ENCODE data around the gene NEK8. TPM values are rescaled to one million over a fixed set of nuclear protein-coding genes. Genes with fewer than 3 reads are reported as not detected.
A peak's percentile ranks its signal among the peaks of the same experiment; 100 is the strongest.

Gene NEK8
- total and polyA plus RNA-seq, 4 donors: 1.5 to 5.0 (median 3.2) TPM

DNA sequence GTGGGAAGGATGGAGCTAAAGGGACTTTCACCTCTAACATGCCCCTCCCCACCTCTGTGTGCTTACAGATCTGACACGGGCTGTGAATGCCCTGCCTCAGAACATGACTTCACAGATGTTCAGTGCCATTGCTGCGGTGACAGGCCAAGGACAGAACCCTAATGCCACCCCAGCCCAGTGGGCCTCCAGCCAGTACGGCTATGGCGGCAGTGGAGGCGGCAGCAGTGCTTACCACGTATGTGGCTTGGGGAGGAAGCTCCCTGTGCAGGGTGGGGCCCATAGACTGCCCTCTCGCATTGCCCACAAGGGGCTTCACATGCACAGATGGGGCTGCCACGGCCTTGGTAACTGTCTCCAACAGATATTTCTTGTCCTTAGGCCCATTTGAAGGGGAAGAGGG is 28.3 kb upstream of the NEK8 start:
- 92% methylated on average over 8 of the region's 8 CpGs for WGBS (ENCODE audit: insufficient coverage)
- Histone ChIP-seq H3K4me1 (ENCODE audit: control insufficient read depth, insufficient read depth, low read length) (peaks cover 55% of the 10 kb centered on the region), H3K27ac (ENCODE audit: low read depth, low read length) (no peak overlapping the region), H3K27me3 (ENCODE audit: control insufficient read depth, insufficient read depth, low read length) (no peaks in the 10 kb centered on the region), H3K4me3 (ENCODE audit: low read depth, low read length) (no peak overlapping the region), H3K36me3 (ENCODE audit: control insufficient read depth, insufficient read depth, low read length) (peaks cover 98% of the 10 kb centered on the region), H3K9me3 (ENCODE audit: control insufficient read depth, insufficient read depth, low read length) (no peaks in the 10 kb centered on the region)
- no peak for DNase-seq (ENCODE audit: low read depth in 4 of 6, low spot score in 6 of 6)

DNA sequence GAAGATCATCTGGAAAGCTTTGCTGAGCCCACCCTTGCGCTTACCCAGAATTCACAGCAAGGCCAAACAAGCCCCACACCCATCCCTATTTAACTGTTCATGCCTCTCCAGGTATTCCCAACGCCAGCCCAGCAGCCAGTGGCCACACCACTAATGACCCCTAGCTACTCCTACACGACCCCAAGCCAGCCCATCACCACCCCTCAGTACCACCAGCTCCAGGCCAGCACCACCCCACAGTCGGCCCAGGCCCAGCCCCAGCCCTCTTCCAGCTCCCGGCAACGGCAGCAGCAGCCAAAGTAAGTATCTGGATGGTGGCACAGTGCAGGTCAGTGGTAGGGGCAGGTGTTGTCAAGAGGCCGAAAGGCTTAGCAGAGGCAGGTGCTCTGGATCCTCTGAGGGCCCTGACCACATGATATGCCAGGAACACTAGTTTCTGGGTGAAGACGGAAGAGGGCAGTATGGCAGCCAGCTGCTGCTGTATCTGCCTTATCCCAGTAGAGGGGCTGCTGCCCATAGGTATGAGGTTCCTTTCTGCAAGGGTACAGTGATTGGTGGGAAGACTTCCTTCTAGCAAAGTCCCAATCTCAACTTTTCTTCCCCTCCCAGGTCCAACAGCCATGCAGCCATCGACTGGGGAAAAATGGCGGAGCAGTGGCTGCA is 27.6 kb upstream of the NEK8 start:
- WGBS (ENCODE audit: insufficient coverage): 95% methylated on average over 8 of the region's 10 CpGs
- H3K9me3 ChIP-seq (ENCODE audit: control insufficient read depth, insufficient read depth, low read length): no peaks in the 10 kb centered on the region
- peaks cover 49% of the 10 kb centered on the region for H3K4me1 ChIP-seq (ENCODE audit: control insufficient read depth, insufficient read depth, low read length)
- H3K4me3 ChIP-seq (ENCODE audit: low read depth, low read length): no peak overlapping the region
- no peak for DNase-seq (ENCODE audit: low read depth in 4 of 6, low spot score in 6 of 6)
- peak overlapping the region; percentile 91 for H3K27ac ChIP-seq (ENCODE audit: low read depth, low read length)
- H3K27me3 ChIP-seq (ENCODE audit: control insufficient read depth, insufficient read depth, low read length): no peaks in the 10 kb centered on the region
- H3K36me3 ChIP-seq (ENCODE audit: control insufficient read depth, insufficient read depth, low read length): peaks cover 98% of the 10 kb centered on the region

- Histone ChIP-seq H3K36me3 (ENCODE audit: control insufficient read depth, insufficient read depth, low read length) (peaks cover 95% of the 10 kb centered on the region), H3K9me3 (ENCODE audit: control insufficient read depth, insufficient read depth, low read length) (no peaks in the 10 kb centered on the region), H3K4me3 (ENCODE audit: low read depth, low read length) (no peak overlapping the region), H3K27me3 (ENCODE audit: control insufficient read depth, insufficient read depth, low read length) (no peaks in the 10 kb centered on the region), H3K27ac (ENCODE audit: low read depth, low read length) (peak overlapping the region; percentile 91), H3K4me1 (ENCODE audit: control insufficient read depth, insufficient read depth, low read length) (peaks cover 49% of the 10 kb centered on the region)
- 39% methylated on average over 9 of the region's 10 CpGs for WGBS (ENCODE audit: insufficient coverage)
- DNase-seq (ENCODE audit: low read depth in 4 of 6, low spot score in 6 of 6): peak in 2 of 6 donors; percentile 82 to 86
Observed at GRCh38 chr17:28702026-28702751, 26.4 kb upstream of the NEK8 start.

DNA sequence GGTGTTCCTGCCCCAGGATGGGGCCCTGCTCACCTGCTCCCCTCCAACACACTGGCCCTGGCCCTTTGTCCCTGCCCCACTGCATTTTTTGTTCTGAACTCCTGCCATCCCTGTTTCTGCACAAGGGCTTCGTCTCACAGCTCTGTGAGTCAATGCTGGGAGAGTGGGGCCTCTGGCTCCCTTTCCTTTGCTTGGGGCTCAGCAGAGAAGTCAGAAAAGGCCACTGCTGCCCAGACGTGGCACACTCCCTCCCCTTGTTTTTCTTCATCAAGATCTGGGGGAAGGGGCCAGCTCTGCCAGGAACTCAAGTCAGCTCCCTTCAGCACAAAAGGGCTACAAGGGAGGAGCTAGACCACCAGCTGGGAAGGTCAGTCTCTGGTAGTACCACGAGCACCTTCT is 25.8 kb upstream of the NEK8 start:
- 14% methylated on average over 2 of the region's 3 CpGs for WGBS (ENCODE audit: insufficient coverage)
- Histone ChIP-seq H3K27me3 (ENCODE audit: control insufficient read depth, insufficient read depth, low read length) (no peaks in the 10 kb centered on the region), H3K4me3 (ENCODE audit: low read depth, low read length) (no peak overlapping the region), H3K4me1 (ENCODE audit: control insufficient read depth, insufficient read depth, low read length) (peaks cover 49% of the 10 kb centered on the region), H3K27ac (ENCODE audit: low read depth, low read length) (peak overlapping the region; percentile 91), H3K9me3 (ENCODE audit: control insufficient read depth, insufficient read depth, low read length) (no peaks in the 10 kb centered on the region), H3K36me3 (ENCODE audit: control insufficient read depth, insufficient read depth, low read length) (peaks cover 91% of the 10 kb centered on the region)
- peak in 1 of 6 donors; percentile 28 for DNase-seq (ENCODE audit: low read depth in 4 of 6, low spot score in 6 of 6)

GRCh38 chr17:28703552-28704218 is 24.9 kb upstream of the NEK8 start:
- H3K9me3 ChIP-seq (ENCODE audit: control insufficient read depth, insufficient read depth, low read length): no peaks in the 10 kb centered on the region
- DNase-seq (ENCODE audit: low read depth in 4 of 6, low spot score in 6 of 6): no peak
- peaks cover 49% of the 10 kb centered on the region for H3K4me1 ChIP-seq (ENCODE audit: control insufficient read depth, insufficient read depth, low read length)
- no peaks in the 10 kb centered on the region for H3K27me3 ChIP-seq (ENCODE audit: control insufficient read depth, insufficient read depth, low read length)
- peaks cover 82% of the 10 kb centered on the region for H3K36me3 ChIP-seq (ENCODE audit: control insufficient read depth, insufficient read depth, low read length)
- no peak overlapping the region for H3K4me3 ChIP-seq (ENCODE audit: low read depth, low read length)
- peak overlapping the region; percentile 91 for H3K27ac ChIP-seq (ENCODE audit: low read depth, low read length)
- WGBS (ENCODE audit: insufficient coverage): 54% methylated on average over 11 of the region's 16 CpGs

GRCh38 chr17:28704219-28704858 is 24.2 kb upstream of the NEK8 start:
- DNase-seq (ENCODE audit: low read depth in 4 of 6, low spot score in 6 of 6): no peak
- Histone ChIP-seq H3K4me1 (ENCODE audit: control insufficient read depth, insufficient read depth, low read length) (peaks cover 53% of the 10 kb centered on the region), H3K27me3 (ENCODE audit: control insufficient read depth, insufficient read depth, low read length) (no peaks in the 10 kb centered on the region), H3K4me3 (ENCODE audit: low read depth, low read length) (no peak overlapping the region), H3K36me3 (ENCODE audit: control insufficient read depth, insufficient read depth, low read length) (peaks cover 75% of the 10 kb centered on the region), H3K9me3 (ENCODE audit: control insufficient read depth, insufficient read depth, low read length) (no peaks in the 10 kb centered on the region), H3K27ac (ENCODE audit: low read depth, low read length) (peak overlapping the region; percentile 91)
- 99% methylated on average over 12 of the region's 14 CpGs for WGBS (ENCODE audit: insufficient coverage)

DNA sequence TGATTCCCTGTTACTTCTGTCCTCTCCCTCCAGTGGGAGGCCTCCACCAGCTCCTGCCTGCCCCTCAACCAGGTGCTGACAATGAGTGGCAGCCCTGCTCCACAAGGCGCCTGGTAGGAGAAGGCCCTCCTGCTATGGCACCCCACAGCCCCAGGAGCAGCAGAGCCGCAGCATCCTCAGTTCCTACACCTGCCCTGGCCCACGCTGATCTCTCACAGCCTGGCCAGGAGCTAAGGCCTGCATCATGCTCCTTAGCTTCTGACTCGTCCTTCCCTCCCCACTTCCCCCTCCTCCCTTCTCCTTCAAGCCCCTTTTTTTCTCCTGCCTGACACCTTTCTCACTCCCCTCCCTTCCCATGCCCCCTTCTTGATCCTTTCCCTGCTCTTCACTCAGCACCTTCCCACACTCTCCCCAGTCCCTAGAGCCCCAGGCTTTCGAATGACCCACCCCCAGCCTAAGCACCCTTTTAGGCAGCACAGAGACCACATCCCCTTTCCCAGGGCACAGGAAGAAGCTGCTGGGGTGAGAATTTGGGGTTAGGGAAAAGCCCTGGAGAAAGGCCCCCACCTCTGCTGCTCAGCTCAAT is 23.4 kb upstream of the NEK8 start:
- Histone ChIP-seq H3K9me3 (ENCODE audit: control insufficient read depth, insufficient read depth, low read length) (no peaks in the 10 kb centered on the region), H3K36me3 (ENCODE audit: control insufficient read depth, insufficient read depth, low read length) (peaks cover 67% of the 10 kb centered on the region), H3K27ac (ENCODE audit: low read depth, low read length) (no peak overlapping the region), H3K4me3 (ENCODE audit: low read depth, low read length) (no peak overlapping the region), H3K27me3 (ENCODE audit: control insufficient read depth, insufficient read depth, low read length) (no peaks in the 10 kb centered on the region), H3K4me1 (ENCODE audit: control insufficient read depth, insufficient read depth, low read length) (peaks cover 61% of the 10 kb centered on the region)
- WGBS (ENCODE audit: insufficient coverage): 81% methylated on average over 4 of the region's 5 CpGs
- no peak for DNase-seq (ENCODE audit: low read depth in 4 of 6, low spot score in 6 of 6)

- Histone ChIP-seq H3K36me3 (ENCODE audit: control insufficient read depth, insufficient read depth, low read length) (peaks cover 60% of the 10 kb centered on the region), H3K4me1 (ENCODE audit: control insufficient read depth, insufficient read depth, low read length) (peaks cover 62% of the 10 kb centered on the region), H3K9me3 (ENCODE audit: control insufficient read depth, insufficient read depth, low read length) (no peaks in the 10 kb centered on the region), H3K4me3 (ENCODE audit: low read depth, low read length) (no peak overlapping the region), H3K27me3 (ENCODE audit: control insufficient read depth, insufficient read depth, low read length) (no peaks in the 10 kb centered on the region), H3K27ac (ENCODE audit: low read depth, low read length) (no peak overlapping the region)
- no peak for DNase-seq (ENCODE audit: low read depth in 4 of 6, low spot score in 6 of 6)
- 93% methylated on average over 5 of the region's 10 CpGs for WGBS (ENCODE audit: insufficient coverage)
Observed at GRCh38 chr17:28705728-28706334, 22.8 kb upstream of the NEK8 start.
